Measurements from ENCODE around the gene THSD7B.

DNA sequence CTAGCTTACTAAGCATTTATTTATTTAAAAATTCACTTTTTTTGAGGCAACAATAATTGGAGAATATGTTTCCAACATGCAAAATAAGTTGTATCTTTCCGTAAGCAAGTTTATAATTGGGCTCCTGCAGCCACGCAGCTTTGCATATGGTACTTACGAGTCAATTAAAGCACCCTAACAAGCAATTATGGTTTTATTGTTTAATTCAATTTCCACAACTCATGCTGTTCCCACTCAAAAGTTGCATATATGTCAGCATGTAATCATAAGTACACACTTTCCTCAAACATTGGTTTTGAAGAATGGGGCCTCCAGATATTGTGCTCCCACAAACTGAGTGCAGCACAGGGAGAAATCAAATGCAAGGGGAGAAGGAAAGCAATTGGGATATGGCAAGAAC lies 613.8 kb downstream of the THSD7B start:
- no peak for TF ChIP-seq POLR2AphosphoS5 (IDR thresholded peaks at IDR 0.05; ENCODE audit: control insufficient read depth, insufficient read depth, low read depth, low read length)
- TF ChIP-seq E2F1 (CRISPR knock-in tag; IDR thresholded peaks at IDR 0.05), result no peak
- no peak for TF ChIP-seq TEAD4 (IDR thresholded peaks at IDR 0.05; ENCODE audit: low read length)
- no peak for TF ChIP-seq TEAD4 (CRISPR knock-in tag; IDR thresholded peaks at IDR 0.05; ENCODE audit: borderline replicate concordance)
- no peak for TF ChIP-seq PRPF4 (IDR thresholded peaks at IDR 0.05; ENCODE audit: insufficient read depth, low read depth, low read length, poor library complexity, severe bottlenecking)
- no peak for TF ChIP-seq IRF2 (CRISPR knock-in tag; IDR thresholded peaks at IDR 0.05)
- TF ChIP-seq, protein P1, sequence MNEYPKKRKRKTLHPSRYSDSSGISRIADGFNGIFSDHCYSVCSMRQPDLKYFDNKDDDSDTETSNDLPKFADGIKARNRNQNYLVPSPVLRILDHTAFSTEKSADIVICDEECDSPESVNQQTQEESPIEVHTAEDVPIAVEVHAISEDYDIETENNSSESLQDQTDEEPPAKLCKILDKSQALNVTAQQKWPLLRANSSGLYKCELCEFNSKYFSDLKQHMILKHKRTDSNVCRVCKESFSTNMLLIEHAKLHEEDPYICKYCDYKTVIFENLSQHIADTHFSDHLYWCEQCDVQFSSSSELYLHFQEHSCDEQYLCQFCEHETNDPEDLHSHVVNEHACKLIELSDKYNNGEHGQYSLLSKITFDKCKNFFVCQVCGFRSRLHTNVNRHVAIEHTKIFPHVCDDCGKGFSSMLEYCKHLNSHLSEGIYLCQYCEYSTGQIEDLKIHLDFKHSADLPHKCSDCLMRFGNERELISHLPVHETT (CRISPR knock-in tag; conservative IDR thresholded peaks at IDR 0.05 in 1 of 2, IDR thresholded peaks at IDR 0.05 in 1 of 2), result no peak
- no peak for TF ChIP-seq CTCF (IDR thresholded peaks at IDR 0.05 in 2 of 3, conservative IDR thresholded peaks at IDR 0.05 in 1 of 3; ENCODE audit: insufficient read depth in 2 of 3, low read depth in 1 of 3, low read length in 3 of 3)
- no peak for TF ChIP-seq PTBP1 (IDR thresholded peaks at IDR 0.05; ENCODE audit: low read depth, low read length)
- no peak for TF ChIP-seq BRD9 (IDR thresholded peaks at IDR 0.05; ENCODE audit: low read depth, partially characterized antibody)
- TF ChIP-seq ZNF232 (CRISPR knock-in tag; IDR thresholded peaks at IDR 0.05), result no peak
- no peak for TF ChIP-seq ZNF274 (IDR thresholded peaks at IDR 0.05; ENCODE audit: borderline replicate concordance, low read depth, low read length)
- TF ChIP-seq MXI1 (IDR thresholded peaks at IDR 0.05; ENCODE audit: low read depth, low read length), result no peak
- TF ChIP-seq ZNF584 (CRISPR knock-in tag; IDR thresholded peaks at IDR 0.05; ENCODE audit: low read depth), result no peak
- no peak for TF ChIP-seq SPI1 (IDR thresholded peaks at IDR 0.05; ENCODE audit: borderline replicate concordance, low read depth, low read length)

Data from K562 (cell line).